Fibroblast of pulmonary artery (primary cell): ENCODE results near the gene TLR4.

Source experiments
- DNase-seq: peaks from one replicate; pipeline ENCODE4 v3.0.0-alpha.2; 2010; ENCODE audit warnings: low read depth
- H3K4me3 ChIP-seq: replicated peaks from 2 replicates; pipeline ENCODE4 v1.5.1; 2011; ENCODE audit warnings: low read depth, mild to moderate bottlenecking, control low read depth, low read length, moderate library complexity
- TF ChIP-seq, protein P1 (sequence below): IDR thresholded peaks from 2 replicates; pipeline ENCODE4 v1.5.1; 2011; ENCODE audit warnings: mild to moderate bottlenecking, control low read depth, low read length, inconsistent platforms; ENCODE audit errors: missing control alignments

The TLR4 gene

DNA sequence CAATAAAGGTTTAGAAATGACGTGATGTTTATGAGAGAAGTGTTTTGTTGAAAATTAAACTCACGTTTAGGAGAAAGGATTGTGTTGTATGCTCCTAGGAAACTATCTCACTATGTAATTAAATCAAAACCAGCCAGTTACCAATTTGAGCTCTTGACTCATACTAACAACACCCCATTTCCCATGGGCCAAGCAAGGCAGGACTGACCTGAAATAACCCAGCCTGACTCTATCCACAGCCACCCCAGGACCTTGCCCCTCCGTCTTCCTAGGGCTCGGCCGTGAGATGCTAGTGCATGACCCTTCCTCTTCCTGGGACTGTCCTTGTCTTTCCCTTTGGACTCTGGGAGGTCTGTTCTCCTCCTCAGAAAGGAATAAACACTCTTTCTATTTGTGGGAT is 16.4 kb downstream of the TLR4 start:
- TF ChIP-seq, protein P1, sequence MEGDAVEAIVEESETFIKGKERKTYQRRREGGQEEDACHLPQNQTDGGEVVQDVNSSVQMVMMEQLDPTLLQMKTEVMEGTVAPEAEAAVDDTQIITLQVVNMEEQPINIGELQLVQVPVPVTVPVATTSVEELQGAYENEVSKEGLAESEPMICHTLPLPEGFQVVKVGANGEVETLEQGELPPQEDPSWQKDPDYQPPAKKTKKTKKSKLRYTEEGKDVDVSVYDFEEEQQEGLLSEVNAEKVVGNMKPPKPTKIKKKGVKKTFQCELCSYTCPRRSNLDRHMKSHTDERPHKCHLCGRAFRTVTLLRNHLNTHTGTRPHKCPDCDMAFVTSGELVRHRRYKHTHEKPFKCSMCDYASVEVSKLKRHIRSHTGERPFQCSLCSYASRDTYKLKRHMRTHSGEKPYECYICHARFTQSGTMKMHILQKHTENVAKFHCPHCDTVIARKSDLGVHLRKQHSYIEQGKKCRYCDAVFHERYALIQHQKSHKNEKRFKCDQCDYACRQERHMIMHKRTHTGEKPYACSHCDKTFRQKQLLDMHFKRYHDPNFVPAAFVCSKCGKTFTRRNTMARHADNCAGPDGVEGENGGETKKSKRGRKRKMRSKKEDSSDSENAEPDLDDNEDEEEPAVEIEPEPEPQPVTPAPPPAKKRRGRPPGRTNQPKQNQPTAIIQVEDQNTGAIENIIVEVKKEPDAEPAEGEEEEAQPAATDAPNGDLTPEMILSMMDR: no peak

DNA sequence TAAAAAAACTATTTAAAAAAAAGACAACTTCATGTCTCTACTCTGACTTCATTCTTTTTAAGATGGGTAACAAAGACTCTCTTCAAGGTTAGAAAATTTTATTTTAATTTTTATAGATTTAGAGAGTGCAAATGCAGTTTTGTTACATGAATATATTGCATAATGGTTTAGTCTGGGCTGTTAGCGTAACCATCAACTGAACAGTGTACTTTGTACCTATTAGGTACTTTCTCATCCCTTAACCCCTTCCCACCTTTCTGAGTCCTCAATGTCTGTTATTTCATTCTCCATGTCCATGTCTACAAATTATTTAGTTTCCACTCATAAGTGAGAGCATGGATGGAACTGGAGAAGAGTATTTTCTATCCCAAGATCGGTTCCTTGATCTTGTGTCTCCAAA is 16.8 kb downstream of the TLR4 start:
- TF ChIP-seq, protein P1: no peak
- no peak overlapping the region for H3K4me3 ChIP-seq
- DNase-seq: no peak

More for the DNA sequence above, 16.4 kb downstream of the TLR4 start:
- no peak overlapping the region for H3K4me3 ChIP-seq
- no peak for DNase-seq

DNA sequence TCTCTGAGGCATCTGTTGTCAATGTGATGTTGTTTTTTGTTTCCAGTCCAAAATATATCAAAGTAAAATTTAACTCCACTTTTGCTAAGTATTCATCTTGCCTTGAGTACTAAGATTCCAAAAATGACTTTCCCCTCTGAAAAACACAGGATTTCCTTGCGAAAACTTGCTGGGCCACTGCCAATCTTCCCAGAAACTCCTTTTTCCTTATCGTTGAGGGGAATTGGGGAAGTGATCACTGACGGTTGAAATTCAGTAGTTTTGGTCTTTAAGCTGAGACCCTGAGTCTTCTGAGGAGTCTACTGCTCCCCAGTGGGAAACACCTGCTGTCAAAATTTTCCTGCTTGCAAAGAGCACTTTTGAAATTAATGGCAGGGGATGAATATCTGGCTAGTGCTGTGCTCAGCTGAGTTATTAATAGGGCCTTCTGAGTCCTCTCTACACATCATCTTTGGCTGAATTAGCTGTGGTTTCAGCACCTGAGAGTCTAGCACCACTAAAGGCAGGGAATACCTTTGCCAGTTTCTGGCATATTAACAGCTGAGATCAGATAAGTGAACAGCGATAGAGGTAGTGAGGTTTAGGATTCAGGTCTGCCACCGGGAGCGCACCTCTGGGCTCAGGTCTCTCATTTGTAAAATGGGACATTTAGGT is 18.0 kb downstream of the TLR4 start:
- TF ChIP-seq, protein P1: no peak
- no peak overlapping the region for H3K4me3 ChIP-seq
- no peak for DNase-seq

DNA sequence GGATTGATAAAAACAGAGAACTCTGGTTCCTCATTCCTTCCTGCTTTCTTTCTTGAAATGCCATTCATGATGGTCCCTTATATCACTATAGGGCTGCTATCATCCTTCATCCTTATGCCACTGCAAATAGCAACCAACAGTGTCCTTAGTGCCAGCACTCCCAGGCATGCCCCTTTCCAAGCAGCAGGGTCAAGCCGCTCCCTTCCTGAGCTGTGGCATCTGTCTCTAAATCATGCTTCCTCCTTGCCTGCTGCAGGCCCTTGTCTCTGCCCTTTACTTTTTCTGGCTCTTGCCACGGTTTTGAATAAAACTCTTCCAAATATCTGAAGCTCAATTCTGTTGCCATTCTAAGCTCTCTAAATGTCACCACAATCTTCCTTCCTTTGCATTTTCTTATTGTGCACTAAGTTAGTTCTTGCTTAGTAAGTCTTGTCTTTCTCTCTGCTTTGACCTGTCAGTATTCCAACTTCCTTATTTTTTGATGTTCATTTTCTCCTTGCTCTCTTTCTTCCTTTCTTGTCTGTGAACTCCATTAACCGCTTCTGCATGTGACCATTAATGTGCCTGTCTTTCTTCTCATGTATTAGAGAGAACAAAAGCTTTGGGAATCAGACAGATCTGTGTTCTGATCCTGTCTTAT is 19.9 kb downstream of the TLR4 start:
- no peak for DNase-seq
- TF ChIP-seq, protein P1: no peak
- no peak overlapping the region for H3K4me3 ChIP-seq

DNA sequence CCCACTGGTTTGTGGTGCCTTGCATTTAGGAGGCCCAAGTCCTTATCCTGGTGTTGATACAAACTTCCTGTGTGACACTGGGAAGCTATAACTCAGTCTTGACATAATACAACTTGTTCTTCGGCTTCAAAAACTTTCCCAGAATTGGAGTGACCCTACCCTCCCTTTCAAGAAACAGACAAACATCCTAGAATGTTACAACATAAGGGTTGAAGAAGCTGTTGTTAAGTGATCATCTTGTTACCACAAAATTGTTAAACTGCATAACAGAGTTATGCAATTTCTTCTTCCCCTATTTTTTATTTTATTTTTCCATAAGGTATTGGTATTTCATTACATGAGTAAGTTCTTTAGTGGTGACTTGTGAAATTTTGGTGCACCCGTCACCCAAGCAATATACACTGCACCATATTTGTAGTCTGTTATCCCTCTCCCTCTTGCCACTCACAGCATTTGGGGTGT is 21.3 kb downstream of the TLR4 start:
- TF ChIP-seq, protein P1: no peak
- no peak overlapping the region for H3K4me3 ChIP-seq
- peak; percentile 65 for DNase-seq

DNA sequence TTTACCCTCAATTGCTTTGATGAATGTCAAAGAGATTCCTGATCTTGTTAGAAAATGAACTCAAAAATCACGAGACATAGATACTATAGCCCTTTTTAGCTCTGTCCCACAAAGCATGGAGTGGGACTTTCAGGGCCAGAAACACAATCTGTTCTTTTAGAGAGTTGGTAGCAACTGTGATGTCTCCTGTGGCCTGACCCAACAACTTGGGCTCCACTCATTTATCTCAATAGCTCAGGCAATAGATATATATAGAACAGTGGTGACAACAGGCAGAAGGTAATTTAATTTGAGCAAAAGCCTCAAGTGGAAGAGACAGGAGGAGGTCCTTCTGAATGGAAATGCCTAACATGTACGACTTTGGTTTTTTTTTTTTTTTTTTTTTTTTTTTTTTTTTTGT is 25.2 kb downstream of the TLR4 start:
- H3K4me3 ChIP-seq: no peak overlapping the region
- no peak for DNase-seq
- TF ChIP-seq, protein P1: no peak
